Spinal cord (tissue), 10 donors: ENCODE data around the gene CAPZB. TPM values are rescaled to one million over a fixed set of nuclear protein-coding genes. Genes with fewer than 3 reads are reported as not detected.

Source experiments
- DNase-seq, 6 donors: peaks; one replicate each; pipeline versions ENCODE4 v3.0.0 to v3.0.0-alpha.2; 2013 to 2015; ENCODE audit warnings: low spot score in 6 of 6, low read depth in 4 of 6
- H3K27ac ChIP-seq: one replicate; pipeline ENCODE4 v1.5.1; 2013; ENCODE audit warnings: low read depth, low read length, control low read depth
- H3K27me3 ChIP-seq: one replicate; pipeline ENCODE4 v1.6.1; 2013; ENCODE audit warnings: low read length; ENCODE audit not compliant: control insufficient read depth, insufficient read depth
- H3K36me3 ChIP-seq: one replicate; pipeline ENCODE4 v1.6.1; 2013; ENCODE audit warnings: low read length; ENCODE audit not compliant: control insufficient read depth, insufficient read depth
- H3K4me1 ChIP-seq: one replicate; pipeline ENCODE4 v1.6.1; 2013; ENCODE audit warnings: low read length; ENCODE audit not compliant: control insufficient read depth, insufficient read depth
- H3K4me3 ChIP-seq: one replicate; pipeline ENCODE4 v1.5.1; 2013; ENCODE audit warnings: low read depth, low read length, control low read depth
- H3K9me3 ChIP-seq: one replicate; pipeline ENCODE4 v1.6.1; 2013; ENCODE audit warnings: low read length; ENCODE audit not compliant: control insufficient read depth, insufficient read depth
- WGBS: methylation state at CpG from one replicate; pipeline ENCODE4 v1.1.5; 2013; ENCODE audit warnings: missing lambda C conversion rate; ENCODE audit not compliant: insufficient coverage; 5-methylcytosine and 5-hydroxymethylcytosine counted together
- polyA plus RNA-seq, 2 donors: library from polyadenylated mRNA; unstranded; fragments of 120-200 nt; gene quantifications; one replicate each; pipeline ENCODE4 v1.2.1, GENCODE V29; 2013; ENCODE audit not compliant: insufficient read length in 2 of 2
- total RNA-seq, 2 donors: library from RNA; depleted of rRNA in 1 of 2; stranded (reverse); fragments of 120-200 nt in 1 of 2; fragments of >200 nt in 1 of 2; gene quantifications; one replicate each; pipeline versions ENCODE4 v1.2.3 to v1.2.4, GENCODE V29; 2013 to 2014
- donor health status: healthy.

The CAPZB gene
- total and polyA plus RNA-seq, 4 donors: 78.8 to 312 (median 243) TPM

- Histone ChIP-seq H3K4me1 (peaks cover 54% of the 10 kb centered on the region), H3K4me3 (no peak overlapping the region), H3K27me3 (no peaks in the 10 kb centered on the region), H3K9me3 (no peaks in the 10 kb centered on the region), H3K36me3 (no peaks in the 10 kb centered on the region), H3K27ac (peak overlapping the region; percentile 72)
- DNase-seq: peak; percentile 70 to 97 (median 76)
- 5% methylated on average over 16 of the region's 22 CpGs for whole genome bisulfite sequencing
These were observed 79.4 kb downstream of the CAPZB start for GRCh38 chr1:19405761-19406487.

GRCh38 chr1:19405195-19405760, 80.1 kb downstream of the CAPZB start:
- H3K4me3 ChIP-seq: no peak overlapping the region
- no peaks in the 10 kb centered on the region for H3K36me3 ChIP-seq
- no peaks in the 10 kb centered on the region for H3K27me3 ChIP-seq
- H3K4me1 ChIP-seq: peaks cover 57% of the 10 kb centered on the region
- H3K9me3 ChIP-seq: no peaks in the 10 kb centered on the region
- WGBS: 45% methylated on average over 3 of the region's 10 CpGs
- H3K27ac ChIP-seq: peak overlapping the region; percentile 72
- DNase-seq: peak in 2 of 6 donors; percentile 32 to 61

- Histone ChIP-seq H3K9me3 (no peaks in the 10 kb centered on the region), H3K27me3 (no peaks in the 10 kb centered on the region), H3K36me3 (no peaks in the 10 kb centered on the region), H3K4me1 (peaks cover 62% of the 10 kb centered on the region), H3K4me3 (no peak overlapping the region), H3K27ac (peak overlapping the region; percentile 72)
- 94% methylated on average over 4 of the region's 5 CpGs for WGBS
- DNase-seq: no peak
These were observed 80.6 kb downstream of the CAPZB start for GRCh38 chr1:19404748-19405147.

DNA sequence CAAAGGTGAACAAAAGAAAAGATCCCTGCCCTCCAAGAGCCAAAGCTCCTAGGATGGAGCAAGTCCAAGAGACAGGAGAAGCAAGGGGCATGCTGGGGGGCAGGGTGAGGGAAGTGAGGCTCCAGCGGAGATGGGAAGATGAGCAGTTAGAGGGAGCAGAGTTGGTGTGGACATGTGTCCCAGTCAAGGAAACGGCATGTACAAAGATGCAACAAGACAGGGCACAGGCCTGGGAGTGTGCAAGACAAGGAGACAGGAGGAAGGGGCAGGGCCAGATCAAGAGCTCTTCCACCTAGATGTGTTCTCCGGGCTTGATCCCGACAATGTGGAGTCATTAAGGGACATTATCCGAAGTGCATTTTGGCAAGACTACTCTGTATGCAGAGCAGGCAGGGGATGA, 82.1 kb downstream of the CAPZB start:
- no peaks in the 10 kb centered on the region for H3K9me3 ChIP-seq
- H3K36me3 ChIP-seq: no peaks in the 10 kb centered on the region
- H3K27ac ChIP-seq: no peak overlapping the region
- peaks cover 59% of the 10 kb centered on the region for H3K4me1 ChIP-seq
- no peaks in the 10 kb centered on the region for H3K27me3 ChIP-seq
- 48% methylated on average over 5 of the region's 5 CpGs for WGBS
- H3K4me3 ChIP-seq: no peak overlapping the region
- DNase-seq: no peak

DNA sequence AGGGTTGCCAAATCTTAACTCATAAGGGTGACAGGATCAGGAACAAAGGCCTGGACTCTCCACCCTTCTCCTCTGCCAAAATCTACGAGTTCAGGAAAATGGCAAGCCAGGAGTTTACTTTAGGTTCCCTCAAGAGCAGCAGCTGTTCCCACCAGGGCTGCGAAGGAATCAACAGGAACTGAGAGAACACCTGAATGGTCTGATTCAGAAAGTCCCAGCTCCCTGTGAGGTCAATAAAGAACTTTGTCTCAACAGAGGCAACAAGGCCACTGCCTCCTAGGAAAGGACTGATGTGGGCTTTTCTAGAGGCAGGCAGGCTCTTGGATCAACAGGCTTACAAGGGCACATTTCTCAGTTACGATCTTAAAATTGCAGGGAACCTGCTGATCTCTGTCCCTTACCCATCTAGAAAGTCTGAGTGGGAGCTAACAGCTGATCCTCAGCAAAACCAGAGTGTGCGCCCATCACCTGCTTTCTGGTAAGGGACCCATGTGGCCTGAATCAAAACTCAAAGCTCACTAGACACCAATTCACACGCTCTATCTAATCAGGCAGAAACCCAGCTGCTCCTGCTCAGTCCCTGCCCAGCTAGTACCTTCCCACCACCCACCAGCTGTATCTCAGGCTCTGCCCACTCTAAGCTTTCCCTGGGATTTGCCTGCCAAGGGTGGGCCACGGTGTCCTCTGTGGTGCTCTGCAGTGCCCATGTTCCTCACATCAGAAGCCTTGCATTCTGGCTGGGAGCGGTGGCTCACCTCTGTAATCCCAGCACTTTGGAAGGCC, 83.1 kb downstream of the CAPZB start:
- H3K9me3 ChIP-seq: no peaks in the 10 kb centered on the region
- no peaks in the 10 kb centered on the region for H3K27me3 ChIP-seq
- H3K4me3 ChIP-seq: no peak overlapping the region
- 86% methylated on average over 7 of the region's 7 CpGs for WGBS
- DNase-seq: peak in 1 of 6 donors; percentile 44
- H3K27ac ChIP-seq: peak overlapping the region; percentile 72
- H3K4me1 ChIP-seq: peaks cover 50% of the 10 kb centered on the region
- H3K36me3 ChIP-seq: no peaks in the 10 kb centered on the region

DNA sequence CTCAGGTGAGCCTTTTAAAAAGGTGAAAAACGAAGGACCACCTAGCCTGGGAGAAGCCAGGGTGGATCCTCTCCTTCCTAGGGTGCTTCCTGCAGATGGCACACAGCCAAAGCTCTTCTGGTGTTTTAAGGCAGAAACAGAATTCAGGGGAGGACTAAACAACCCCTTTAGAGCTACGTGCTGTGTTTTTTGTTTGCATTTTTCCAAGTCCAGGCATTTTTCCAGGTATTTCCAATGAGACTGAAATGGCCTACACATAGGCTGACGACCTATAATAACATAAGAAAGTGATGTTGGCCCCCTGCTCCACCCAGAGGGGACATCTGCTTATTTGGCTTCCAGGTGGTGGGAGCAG, 83.8 kb downstream of the CAPZB start:
- WGBS: 57% methylated on average over 1 of the region's 3 CpGs
- peak overlapping the region; percentile 72 for H3K27ac ChIP-seq

GRCh38 chr1:19400875-19401534, 84.3 kb downstream of the CAPZB start:
- peak overlapping the region; percentile 72 for H3K27ac ChIP-seq
- H3K27me3 ChIP-seq: no peaks in the 10 kb centered on the region
- DNase-seq: peak in 1 of 6 donors; percentile 60
- H3K4me3 ChIP-seq: no peak overlapping the region
- peaks cover 48% of the 10 kb centered on the region for H3K4me1 ChIP-seq
- H3K9me3 ChIP-seq: no peaks in the 10 kb centered on the region
- H3K36me3 ChIP-seq: peaks cover 4% of the 10 kb centered on the region
- 67% methylated on average over 6 of the region's 7 CpGs for WGBS

More for the DNA sequence above, 83.8 kb downstream of the CAPZB start:
- no peaks in the 10 kb centered on the region for H3K9me3 ChIP-seq
- H3K27me3 ChIP-seq: no peaks in the 10 kb centered on the region
- no peaks in the 10 kb centered on the region for H3K36me3 ChIP-seq
- peaks cover 50% of the 10 kb centered on the region for H3K4me1 ChIP-seq
- H3K4me3 ChIP-seq: no peak overlapping the region
- peak in 1 of 6 donors; percentile 65 for DNase-seq

GRCh38 chr1:19400192-19400611, 85.1 kb downstream of the CAPZB start:
- no peaks in the 10 kb centered on the region for H3K9me3 ChIP-seq
- no peak overlapping the region for H3K4me3 ChIP-seq
- peak overlapping the region; percentile 72 for H3K27ac ChIP-seq
- no peaks in the 10 kb centered on the region for H3K27me3 ChIP-seq
- H3K36me3 ChIP-seq: peaks cover 8% of the 10 kb centered on the region
- H3K4me1 ChIP-seq: peaks cover 47% of the 10 kb centered on the region
- DNase-seq: no peak
- 91% methylated on average over 4 of the region's 11 CpGs for WGBS

- Histone ChIP-seq H3K36me3 (peaks cover 15% of the 10 kb centered on the region), H3K9me3 (no peaks in the 10 kb centered on the region), H3K4me3 (no peak overlapping the region), H3K27ac (no peak overlapping the region), H3K4me1 (peaks cover 43% of the 10 kb centered on the region), H3K27me3 (no peaks in the 10 kb centered on the region)
- 92% methylated on average over 8 of the region's 9 CpGs for WGBS
- no peak for DNase-seq
These were observed 87.0 kb downstream of the CAPZB start for GRCh38 chr1:19398309-19398760.
